Dendritic cell treated with granulocyte-macrophage colony-stimulating factor and Interleukin-4, amounts not matched to agents 40 ng/mL and 50 ng/mL, for 4 days (primary cell): Measurements from ENCODE around the gene LRRC23.
"Not testable (repeated sequence)": the region's sequence is repeated elsewhere in the genome, so short reads cannot be mapped to it uniquely, and the experiment has no call there.

Experiments
- H3K27ac Mint-ChIP-seq: one replicate; pipeline ENCODE4 v1.8.0; 2022; ENCODE audit warnings: mild to moderate bottlenecking, mixed read lengths
- H3K27me3 Mint-ChIP-seq: one replicate; pipeline ENCODE4 v1.8.0; 2022; ENCODE audit warnings: mild to moderate bottlenecking, mixed read lengths
- H3K36me3 Mint-ChIP-seq: one replicate; pipeline ENCODE4 v1.8.0; 2022; ENCODE audit warnings: low read depth, mixed read lengths
- H3K4me1 Mint-ChIP-seq: one replicate; pipeline ENCODE4 v1.8.0; 2022; ENCODE audit warnings: low read depth, mixed read lengths
- H3K4me3 Mint-ChIP-seq: one replicate; pipeline ENCODE4 v1.8.0; 2022; ENCODE audit warnings: mild to moderate bottlenecking, moderate library complexity, mixed read lengths
- H3K9me3 Mint-ChIP-seq: one replicate; pipeline ENCODE4 v1.8.0; 2022; ENCODE audit warnings: mixed read lengths
- intact Hi-C: fragments of 100-400 bp; cut with micrococcal nuclease; formaldehyde crosslinking; loops from one replicate; pipeline ENCODE4 v1.15.0; 2022

Gene LRRC23

GRCh38 chr12:6868211-6869048 lies 36.2 kb upstream of the LRRC23 start:
- intact Hi-C loops, result loop anchor here (2.0 to 5.0 kb wide), 2 partner anchors 69 to 244 kb away; no protein-coding TSS in a partner anchor

GRCh38 chr12:6869049-6870021 lies 35.3 kb upstream of the LRRC23 start:
- no peaks in the 10 kb centered on the region for H3K9me3 Mint-ChIP-seq
- peak overlapping the region; percentile 94 for H3K4me3 Mint-ChIP-seq
- no peaks in the 10 kb centered on the region for H3K27me3 Mint-ChIP-seq
- H3K36me3 Mint-ChIP-seq, result peaks cover 87% of the 10 kb centered on the region
- intact Hi-C loops, result loop anchor here (2.0 to 5.0 kb wide), 2 partner anchors 68 to 243 kb away; no protein-coding TSS in a partner anchor
- H3K27ac Mint-ChIP-seq, result peak overlapping the region; percentile 94
- H3K4me1 Mint-ChIP-seq, result peaks cover 60% of the 10 kb centered on the region

More at GRCh38 chr12:6868211-6869048, 36.2 kb upstream of the LRRC23 start:
- Mint-ChIP-seq H3K27me3 (no peaks in the 10 kb centered on the region), H3K4me3 (peak overlapping the region; percentile 94), H3K9me3 (no peaks in the 10 kb centered on the region), H3K27ac (peak overlapping the region; percentile 94), H3K36me3 (peaks cover 96% of the 10 kb centered on the region), H3K4me1 (peaks cover 60% of the 10 kb centered on the region)

GRCh38 chr12:6870304-6870703 lies 34.3 kb upstream of the LRRC23 start:
- peaks cover 60% of the 10 kb centered on the region for H3K4me1 Mint-ChIP-seq
- H3K9me3 Mint-ChIP-seq, H3K4me3 Mint-ChIP-seq, H3K27me3 Mint-ChIP-seq, H3K27ac Mint-ChIP-seq, intact Hi-C loops: not testable (repeated sequence)
- peaks cover 77% of the 10 kb centered on the region for H3K36me3 Mint-ChIP-seq

GRCh38 chr12:6871052-6871957 lies 33.3 kb upstream of the LRRC23 start:
- Mint-ChIP-seq H3K4me3 (peak overlapping the region; percentile 97), H3K9me3 (no peaks in the 10 kb centered on the region), H3K4me1 (peaks cover 61% of the 10 kb centered on the region), H3K36me3 (peaks cover 74% of the 10 kb centered on the region), H3K27me3 (no peaks in the 10 kb centered on the region), H3K27ac (peak overlapping the region; percentile 87)
- intact Hi-C loops, result no loop called here

- H3K4me1 Mint-ChIP-seq, result peaks cover 53% of the 10 kb centered on the region
- peak overlapping the region; percentile 87 for H3K27ac Mint-ChIP-seq
- peak overlapping the region; percentile 97 for H3K4me3 Mint-ChIP-seq
- intact Hi-C loops, result loop anchor here (1.0 kb wide), 2 partner anchors 19 to 20 kb away; partner anchors contain the start of gene USP5
- no peaks in the 10 kb centered on the region for H3K27me3 Mint-ChIP-seq
- H3K36me3 Mint-ChIP-seq, result peaks cover 77% of the 10 kb centered on the region
- H3K9me3 Mint-ChIP-seq, result no peaks in the 10 kb centered on the region
Measured at GRCh38 chr12:6872073-6873048, 32.3 kb upstream of the LRRC23 start.

- Mint-ChIP-seq H3K36me3 (peaks cover 69% of the 10 kb centered on the region), H3K9me3 (no peaks in the 10 kb centered on the region), H3K4me1 (peaks cover 51% of the 10 kb centered on the region), H3K4me3 (peak within 1 kb of the TSS; percentile 97), H3K27me3 (no peaks in the 10 kb centered on the region), H3K27ac (peak within 1 kb of the TSS; percentile 87)
- intact Hi-C loops, result loop anchor here (1.0 kb wide), 1 partner anchor 18 kb away; no protein-coding TSS in a partner anchor
Measured at GRCh38 chr12:6873094-6874014, 31.3 kb upstream of the LRRC23 start, which contains the start of gene SPSB2. Gene SPSB2, minus strand, starts transcription at chr12:6873303. Its CDS starts 402 bp downstream, at chr12:6872901.

GRCh38 chr12:6874015-6874368 lies 30.6 kb upstream of the LRRC23 start:
- peak overlapping the region; percentile 87 for H3K27ac Mint-ChIP-seq
- peaks cover 63% of the 10 kb centered on the region for H3K36me3 Mint-ChIP-seq

GRCh38 chr12:6879824-6880223 lies 24.8 kb upstream of the LRRC23 start:
- Mint-ChIP-seq H3K4me1 (peaks cover 10% of the 10 kb centered on the region), H3K36me3 (peaks cover 48% of the 10 kb centered on the region)
- H3K9me3 Mint-ChIP-seq, intact Hi-C loops, H3K4me3 Mint-ChIP-seq, H3K27ac Mint-ChIP-seq, H3K27me3 Mint-ChIP-seq: not testable (repeated sequence)

More at GRCh38 chr12:6874015-6874368, 30.6 kb upstream of the LRRC23 start:
- peaks cover 44% of the 10 kb centered on the region for H3K4me1 Mint-ChIP-seq
- intact Hi-C loops, H3K27me3 Mint-ChIP-seq, H3K9me3 Mint-ChIP-seq: not testable (repeated sequence)
- H3K4me3 Mint-ChIP-seq, result peak overlapping the region; percentile 97

- no peak overlapping the region for H3K4me3 Mint-ChIP-seq
- no peak overlapping the region for H3K27ac Mint-ChIP-seq
- no peaks in the 10 kb centered on the region for H3K9me3 Mint-ChIP-seq
- no peaks in the 10 kb centered on the region for H3K27me3 Mint-ChIP-seq
- intact Hi-C loops, result no loop called here
- H3K4me1 Mint-ChIP-seq, result peaks cover 14% of the 10 kb centered on the region
- H3K36me3 Mint-ChIP-seq, result peaks cover 32% of the 10 kb centered on the region
Measured at GRCh38 chr12:6883252-6883651, 21.4 kb upstream of the LRRC23 start.

- peaks cover 32% of the 10 kb centered on the region for H3K36me3 Mint-ChIP-seq
- peaks cover 14% of the 10 kb centered on the region for H3K4me1 Mint-ChIP-seq
- no peak overlapping the region for H3K27ac Mint-ChIP-seq
- H3K9me3 Mint-ChIP-seq, result no peaks in the 10 kb centered on the region
- H3K27me3 Mint-ChIP-seq, result no peaks in the 10 kb centered on the region
- no peak overlapping the region for H3K4me3 Mint-ChIP-seq
- intact Hi-C loops, result no loop called here
Measured at GRCh38 chr12:6883683-6884082, 20.9 kb upstream of the LRRC23 start.

- intact Hi-C loops, result no loop called here
- Mint-ChIP-seq H3K4me1 (peaks cover 12% of the 10 kb centered on the region), H3K27me3 (no peaks in the 10 kb centered on the region), H3K4me3 (no peak overlapping the region), H3K9me3 (no peaks in the 10 kb centered on the region), H3K36me3 (peaks cover 32% of the 10 kb centered on the region), H3K27ac (no peak overlapping the region)
Measured at GRCh38 chr12:6884539-6884938, 20.1 kb upstream of the LRRC23 start.
